IMR-90 (cell line): ENCODE measurements around the gene ZDHHC1. TPM values are rescaled to one million over a fixed set of nuclear protein-coding genes. Genes with fewer than 3 reads are reported as not detected.
A peak's percentile ranks its signal among the peaks of the same experiment; 100 is the strongest.

Experiments used
- ATAC-seq: fragments of 200-7000 bp; cut with Tn5 transposase; 2 replicates; pipeline ENCODE4 v1.9.1; 2020; ENCODE audit warnings: low read depth, mild to moderate bottlenecking, moderate library complexity
- BruUV-seq: library from RNA; stranded (reverse); fragments of 400-500 nt; replicated peaks from 2 replicates; lab custom pipeline; 2021; lab: Mats Ljungman, UMichigan
- CTCF ChIA-PET: fragments of 300-600 bp; formaldehyde crosslinking; extraction: SDS; loops from one replicate; lab custom pipeline; 2021; ENCODE audit warnings: antibody characterized with exemption; lab: Yijun Ruan, JAX
- POLR2A ChIA-PET: fragments of 300-600 bp; sonication (Branson Sonifier 250); formaldehyde crosslinking; loops from one replicate; lab custom pipeline; 2022; ENCODE audit warnings: antibody characterized with exemption; ENCODE audit not compliant: unreplicated experiment; lab: Charles Lee
- DNase-seq: peaks from one replicate; pipeline ENCODE4 v3.0.0; 2013
- H2AFZ ChIP-seq: replicated peaks from 2 replicates; pipeline ENCODE3; 2013; ENCODE audit warnings: low read length, mild to moderate bottlenecking; ENCODE audit not compliant: poor library complexity
- H2AK5ac ChIP-seq: 2 replicates; pipeline ENCODE4 v1.6.1; 2013; ENCODE audit warnings: low read depth, low read length, inconsistent platforms
- H2AK9ac ChIP-seq: replicated peaks from 2 replicates; pipeline ENCODE3; 2013; ENCODE audit warnings: mild to moderate bottlenecking, low read depth, low read length, moderate library complexity; ENCODE audit not compliant: poor library complexity
- H2BK120ac ChIP-seq: 2 replicates; pipeline ENCODE4 v1.6.1; 2013; ENCODE audit warnings: low read depth, low read length, inconsistent platforms
- H2BK15ac ChIP-seq: 3 replicates; pipeline ENCODE4 v1.6.1; 2013; ENCODE audit warnings: low read depth, low read length, inconsistent platforms
- H2BK20ac ChIP-seq: 2 replicates; pipeline ENCODE4 v1.6.1; 2013; ENCODE audit warnings: low read depth, mild to moderate bottlenecking, inconsistent platforms, low read length, moderate library complexity
- H2BK5ac ChIP-seq: 2 replicates; pipeline ENCODE4 v1.6.1; 2013; ENCODE audit warnings: mild to moderate bottlenecking, low read depth, low read length, inconsistent platforms; ENCODE audit not compliant: poor library complexity, severe bottlenecking
- H3K14ac ChIP-seq: replicated peaks from 2 replicates; pipeline ENCODE4 v1.6.1; 2013; ENCODE audit warnings: low read depth, low read length, inconsistent platforms
- H3K18ac ChIP-seq: 2 replicates; pipeline ENCODE4 v1.6.1; 2013; ENCODE audit warnings: low read depth, low read length, control low read depth
- H3K23ac ChIP-seq: 2 replicates; pipeline ENCODE4 v1.6.1; 2013; ENCODE audit warnings: low read depth, low read length, inconsistent platforms
- H3K27ac ChIP-seq: 2 replicates; pipeline ENCODE4 v1.5.1; 2013; ENCODE audit warnings: mild to moderate bottlenecking, control low read depth, low read length; ENCODE audit not compliant: insufficient read depth
- H3K27me3 ChIP-seq: 2 replicates; pipeline ENCODE4 v1.6.1; 2013; ENCODE audit warnings: low read length; ENCODE audit not compliant: control insufficient read depth, insufficient read depth
- H3K36me3 ChIP-seq: 2 replicates; pipeline ENCODE4 v1.6.1; 2013; ENCODE audit warnings: low read length, mixed read lengths; ENCODE audit not compliant: control insufficient read depth, insufficient read depth
- H3K4ac ChIP-seq: 2 replicates; pipeline ENCODE4 v1.6.1; 2013; ENCODE audit warnings: low read depth, low read length, inconsistent platforms
- H3K4me1 ChIP-seq: 2 replicates; pipeline ENCODE4 v1.6.1; 2013; ENCODE audit warnings: low read length, mixed read lengths; ENCODE audit not compliant: control insufficient read depth, insufficient read depth
- H3K4me2 ChIP-seq: 2 replicates; pipeline ENCODE4 v1.6.1; 2013; ENCODE audit warnings: low read depth, mild to moderate bottlenecking, control low read depth, low read length, moderate library complexity
- H3K4me3 ChIP-seq: 2 replicates; pipeline ENCODE4 v1.5.1; 2013; ENCODE audit warnings: low read depth, mild to moderate bottlenecking, control low read depth, low read length, moderate library complexity; ENCODE audit not compliant: insufficient read depth
- H3K56ac ChIP-seq: 2 replicates; pipeline ENCODE4 v1.6.1; 2013; ENCODE audit warnings: low read length, inconsistent platforms; ENCODE audit not compliant: insufficient read depth; ENCODE audit errors: extremely low read depth
- H3K79me1 ChIP-seq, 2 experiments: 2 replicates each; pipeline ENCODE4 v1.6.1; 2013; ENCODE audit warnings: low read length in 2 of 2, inconsistent platforms in 1 of 2, low read depth in 1 of 2
- H3K9ac ChIP-seq: 2 replicates; pipeline ENCODE4 v1.6.1; 2013; ENCODE audit warnings: low read depth, low read length, control low read depth
- H3K9me1 ChIP-seq: 2 replicates; pipeline ENCODE4 v1.6.1; 2013; ENCODE audit warnings: low read length, inconsistent platforms; ENCODE audit not compliant: insufficient read depth
- H3K9me3 ChIP-seq: 2 replicates; pipeline ENCODE4 v1.6.1; 2013; ENCODE audit warnings: low read length; ENCODE audit not compliant: control insufficient read depth, insufficient read depth
- H4K20me1 ChIP-seq: 2 replicates; pipeline ENCODE4 v1.6.1; 2013; ENCODE audit warnings: low read length, inconsistent platforms; ENCODE audit not compliant: insufficient read depth
- H4K5ac ChIP-seq: 2 replicates; pipeline ENCODE4 v1.6.1; 2013; ENCODE audit warnings: mild to moderate bottlenecking, low read depth, low read length, control low read depth
- H4K8ac ChIP-seq, 2 experiments: 2 replicates each; pipeline ENCODE4 v1.6.1; 2013; ENCODE audit warnings: low read depth in 2 of 2, low read length in 2 of 2, control low read depth in 1 of 2, inconsistent platforms in 1 of 2
- H4K91ac ChIP-seq: 2 replicates; pipeline ENCODE4 v1.6.1; 2013; ENCODE audit warnings: low read depth, low read length, inconsistent platforms; ENCODE audit not compliant: insufficient read depth
- BHLHE40 ChIP-seq: fragments of 150-350 bp; IDR thresholded peaks from 2 replicates; pipeline ENCODE4 v1.6.1; 2016; ENCODE audit warnings: mild to moderate bottlenecking, low read depth, low read length
- CEBPB ChIP-seq: IDR thresholded peaks from 2 replicates; pipeline ENCODE4 v1.6.1; 2012; ENCODE audit warnings: low read depth, low read length, improper control_type of control experiment
- CTCF ChIP-seq: conservative IDR thresholded peaks from 2 replicates; pipeline ENCODE4 v1.5.1; 2012; ENCODE audit warnings: mild to moderate bottlenecking, low read depth, low read length, improper control_type of control experiment
- ELK1 ChIP-seq: fragments of 150-350 bp; IDR thresholded peaks from 2 replicates; pipeline ENCODE4 v1.6.1; 2016; ENCODE audit warnings: low read depth, mild to moderate bottlenecking, low read length, moderate library complexity, borderline replicate concordance
- FOS ChIP-seq: fragments of 150-350 bp; IDR thresholded peaks from 2 replicates; pipeline ENCODE4 v1.6.1; 2016; ENCODE audit warnings: low read depth, low read length
- MAZ ChIP-seq: IDR thresholded peaks from 2 replicates; pipeline ENCODE4 v1.6.1; 2012; ENCODE audit warnings: low read depth, mild to moderate bottlenecking, low read length, improper control_type of control experiment, moderate library complexity, borderline replicate concordance
- NFE2L2 ChIP-seq: fragments of 150-350 bp; IDR thresholded peaks from 2 replicates; pipeline ENCODE4 v1.6.1; 2016; ENCODE audit warnings: low read depth, mild to moderate bottlenecking, low read length
- RAD21 ChIP-seq: IDR thresholded peaks from 2 replicates; pipeline ENCODE4 v1.6.1; 2012; ENCODE audit warnings: low read length, improper control_type of control experiment
- RFX5 ChIP-seq: IDR thresholded peaks from 2 replicates; pipeline ENCODE4 v1.8.0; 2012; ENCODE audit warnings: low read depth, mild to moderate bottlenecking, low read length, moderate library complexity
- SMC3 ChIP-seq: fragments of 150-350 bp; IDR thresholded peaks from 2 replicates; pipeline ENCODE4 v1.6.1; 2016; ENCODE audit warnings: low read depth, mild to moderate bottlenecking, antibody characterized with exemption, low read length, moderate library complexity
- WGBS, 2 experiments: methylation state at CpG; one replicate each; pipeline versions ENCODE4 v1.1.5 to v1.1.7; 2013; ENCODE audit warnings: missing lambda C conversion rate in 2 of 2; ENCODE audit not compliant: insufficient read length in 1 of 2; ENCODE audit errors: extremely low coverage in 2 of 2; 5-methylcytosine and 5-hydroxymethylcytosine counted together
- dilution Hi-C: fragments of 300-500 bp; cut with HindIII; formaldehyde crosslinking; loops from one replicate; pipeline ENCODE4 v1.14.3; 2018; ENCODE audit warnings: low sequenced_read_pairs; ENCODE audit not compliant: unreplicated experiment
- in situ Hi-C: fragments of 300-500 bp; cut with MboI; formaldehyde crosslinking; loops from 3 replicates; pipeline ENCODE4 v1.14.3; 2019; ENCODE audit warnings: low sequenced_read_pairs, inconsistent platforms, mixed read lengths
- intact Hi-C: fragments of 100-400 bp; cut with micrococcal nuclease; formaldehyde crosslinking; loops from 2 replicates; pipeline ENCODE4 v1.10.0; 2022
- polyA plus RNA-seq, 3 experiments: library from polyadenylated mRNA; depleted of rRNA; stranded (reverse); fragments of >200 nt; gene quantifications; 2 replicates each; pipeline ENCODE4 v1.2.3, GENCODE V29; 2012; ENCODE audit warnings: low replicate concordance in 1 of 3
- total RNA-seq: library from RNA; depleted of rRNA; stranded (reverse); fragments of >200 nt; gene quantifications from 2 replicates; pipeline ENCODE4 v1.2.3, GENCODE V29; 2012

The ZDHHC1 gene
- total and polyA plus RNA-seq, 2 of the 4 experiments (the other 2 are of a cell fraction) = 2.0 to 5.9 TPM

- H2BK120ac ChIP-seq = no peak overlapping the region
- peaks cover 3% of the 10 kb centered on the region; the same call in 1 of the 2 replicates for H3K9me1 ChIP-seq
- H3K18ac ChIP-seq = no peak overlapping the region
- no peak overlapping the region for H2BK5ac ChIP-seq
- peak; percentile 47 for DNase-seq
- H4K20me1 ChIP-seq = peaks cover 10% of the 10 kb centered on the region; the same call in 1 of the 2 replicates
- intact Hi-C loops = loop anchor here (1.0 to 5.0 kb wide), 2 partner anchors 37 to 166 kb away; no protein-coding TSS in a partner anchor
- 83% methylated on average over 1 of the region's 11 CpGs; no CpG with 5 or more reads in 1 of the 2 experiments for WGBS, 2 experiments
- H3K56ac ChIP-seq = no peak overlapping the region
- H4K5ac ChIP-seq = no peak overlapping the region
- H3K9me3 ChIP-seq = no peaks in the 10 kb centered on the region
- peak overlapping the region; percentile 64 for H2AFZ ChIP-seq
- H3K14ac ChIP-seq = no peak overlapping the region
- in situ Hi-C loops = no loop called here
- no peaks in the 10 kb centered on the region for H3K36me3 ChIP-seq
- H3K79me1 ChIP-seq = no peaks in the 10 kb centered on the region
- H3K27me3 ChIP-seq = peaks cover 59% of the 10 kb centered on the region
- no peak overlapping the region for H3K23ac ChIP-seq
- dilution Hi-C loops = no loop called here
- TF ChIP-seq MAZ = peak; percentile 44; the same call in 1 of the 2 replicates
- TF ChIP-seq FOS = no peak
- TF ChIP-seq RFX5 = no peak
- TF ChIP-seq RAD21 = peak; percentile 71
- TF ChIP-seq ELK1 = no peak
- no peak for TF ChIP-seq CEBPB
- peak; percentile 73 for TF ChIP-seq SMC3
- TF ChIP-seq CTCF = peak; percentile 78
- no peak for TF ChIP-seq BHLHE40
- no peak for TF ChIP-seq NFE2L2
- BruUV-seq = no TSS peak
- POLR2A ChIA-PET = interaction anchor here (0.5 kb wide), 2 partner anchors 14 to 44 kb away, joined by 3 to 5 read pairs; no protein-coding TSS in a partner anchor
- no peak overlapping the region for H3K4ac ChIP-seq
- no peak overlapping the region for H2BK20ac ChIP-seq
- no peak overlapping the region for H4K8ac ChIP-seq
- no peak overlapping the region for H4K91ac ChIP-seq
- H3K4me1 ChIP-seq = peaks cover 5% of the 10 kb centered on the region; the same call in 1 of the 2 replicates
- H3K9ac ChIP-seq = no peak overlapping the region
- no peak overlapping the region for H3K4me2 ChIP-seq
- no peak overlapping the region for H2AK5ac ChIP-seq
- H3K4me3 ChIP-seq = no peak overlapping the region
- H2AK9ac ChIP-seq = peak overlapping the region; percentile 90
- ATAC-seq = peak; percentile 73
- no peak overlapping the region for H3K27ac ChIP-seq
- H2BK15ac ChIP-seq = no peak overlapping the region
- CTCF ChIA-PET = interaction anchor here (0.6 to 1.7 kb wide), 10 partner anchors 11 to 107 kb away, joined by 3 to 7 read pairs (median 5); partner anchors contain the start of genes KCTD19, LRRC36 and ZDHHC1
Measured at GRCh38 chr16:67428146-67428731, 12.0 kb upstream of the ZDHHC1 start.
